PC-3 (cell line): ENCODE measurements around the gene EPB41L1.

ENCODE experiments used
- CTCF ChIP-seq: fragments of 300-600 bp; sonication (generic); conservative IDR thresholded peaks from 2 replicates; pipeline ENCODE4 v1.5.1; 2017; ENCODE audit warnings: antibody characterized with exemption, low read depth, mild to moderate bottlenecking, low read length
- EZH2 ChIP-seq: fragments of 300-600 bp; sonication (generic); IDR thresholded peaks from one replicate; pipeline ENCODE4 v1.6.1; 2017; ENCODE audit warnings: antibody characterized with exemption, mild to moderate bottlenecking, low read length; ENCODE audit not compliant: unreplicated experiment

GRCh38 chr20:36205026-36205425, 50.5 kb downstream of the EPB41L1 start:
- TF ChIP-seq EZH2 (no peak), CTCF (no peak)
